Measurements from ENCODE around the gene RIN2. TPM values are rescaled to one million over a fixed set of nuclear protein-coding genes. Genes with fewer than 3 reads are reported as not detected.

Gene RIN2
- total RNA-seq, 1 donor from 2014 or later: 0.75 TPM

DNA sequence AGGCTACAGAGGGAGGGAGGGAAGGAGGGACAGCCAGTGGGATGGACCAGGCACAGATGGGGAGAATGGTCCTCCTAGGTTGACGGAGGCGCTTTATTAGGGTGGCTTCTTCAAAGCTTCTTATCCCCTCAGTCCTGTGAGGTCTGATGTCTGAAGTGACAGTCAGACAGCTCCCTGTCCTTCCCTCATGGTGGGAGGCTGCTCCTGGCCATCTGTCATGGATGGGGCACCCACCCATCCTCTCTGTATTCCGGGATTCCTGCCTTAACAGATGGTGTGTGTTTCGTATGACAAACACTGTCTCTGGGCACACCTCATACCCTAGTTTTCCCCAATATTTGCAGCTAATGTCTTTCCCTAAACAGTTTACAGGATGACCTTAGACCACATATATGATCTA is 7.9 kb downstream of the RIN2 start:
- peaks cover 13% of the 10 kb centered on the region for H3K27me3 Mint-ChIP-seq
- no peak overlapping the region for H3K27ac Mint-ChIP-seq
- H3K4me3 Mint-ChIP-seq: no peak overlapping the region
- TF ChIP-seq, protein P1, sequence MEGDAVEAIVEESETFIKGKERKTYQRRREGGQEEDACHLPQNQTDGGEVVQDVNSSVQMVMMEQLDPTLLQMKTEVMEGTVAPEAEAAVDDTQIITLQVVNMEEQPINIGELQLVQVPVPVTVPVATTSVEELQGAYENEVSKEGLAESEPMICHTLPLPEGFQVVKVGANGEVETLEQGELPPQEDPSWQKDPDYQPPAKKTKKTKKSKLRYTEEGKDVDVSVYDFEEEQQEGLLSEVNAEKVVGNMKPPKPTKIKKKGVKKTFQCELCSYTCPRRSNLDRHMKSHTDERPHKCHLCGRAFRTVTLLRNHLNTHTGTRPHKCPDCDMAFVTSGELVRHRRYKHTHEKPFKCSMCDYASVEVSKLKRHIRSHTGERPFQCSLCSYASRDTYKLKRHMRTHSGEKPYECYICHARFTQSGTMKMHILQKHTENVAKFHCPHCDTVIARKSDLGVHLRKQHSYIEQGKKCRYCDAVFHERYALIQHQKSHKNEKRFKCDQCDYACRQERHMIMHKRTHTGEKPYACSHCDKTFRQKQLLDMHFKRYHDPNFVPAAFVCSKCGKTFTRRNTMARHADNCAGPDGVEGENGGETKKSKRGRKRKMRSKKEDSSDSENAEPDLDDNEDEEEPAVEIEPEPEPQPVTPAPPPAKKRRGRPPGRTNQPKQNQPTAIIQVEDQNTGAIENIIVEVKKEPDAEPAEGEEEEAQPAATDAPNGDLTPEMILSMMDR (IDR thresholded peaks at IDR 0.05): no peak
- DNase-seq (no peak), ATAC-seq (ENCODE audit: low read depth) (no peak)
- intact Hi-C loops (cut with micrococcal nuclease): no loop called here
- H3K9me3 Mint-ChIP-seq: no peaks in the 10 kb centered on the region
- POLR2A ChIA-PET: no interaction called here
- H3K4me1 Mint-ChIP-seq: no peaks in the 10 kb centered on the region
- no peaks in the 10 kb centered on the region for H3K36me3 Mint-ChIP-seq (ENCODE audit: low read depth)
- CTCF ChIA-PET: no interaction called here

DNA sequence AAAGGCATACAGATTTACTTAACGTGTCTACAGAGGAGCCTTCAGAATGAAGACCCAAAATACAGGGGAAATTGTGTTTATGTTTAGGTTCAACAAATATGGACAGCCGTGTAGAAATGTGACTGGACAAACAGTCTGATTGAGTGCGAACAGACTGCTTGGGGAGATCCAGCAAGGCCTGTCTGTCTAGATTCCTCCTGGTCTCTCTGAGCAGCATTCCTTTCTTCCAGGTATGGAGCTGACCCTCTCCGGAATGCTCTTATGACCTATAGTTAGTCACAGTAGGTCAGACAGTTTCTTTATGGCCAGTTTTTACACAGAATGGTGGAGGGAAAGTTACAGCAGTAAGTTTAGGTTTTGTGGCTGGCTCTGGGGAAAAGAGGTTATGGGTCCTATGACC is 9.0 kb downstream of the RIN2 start:
- Mint-ChIP-seq H3K36me3 (ENCODE audit: low read depth) (no peaks in the 10 kb centered on the region), H3K4me1 (no peaks in the 10 kb centered on the region), H3K9me3 (no peaks in the 10 kb centered on the region), H3K4me3 (no peak overlapping the region), H3K27ac (no peak overlapping the region), H3K27me3 (peaks cover 22% of the 10 kb centered on the region)
- no peak for ATAC-seq (ENCODE audit: low read depth)
- no peak for DNase-seq
- POLR2A ChIA-PET: interaction anchor here (0.6 kb wide), 1 partner anchor 919 kb away, joined by 6 read pairs; no protein-coding TSS in a partner anchor
- CTCF ChIA-PET: no interaction called here
- intact Hi-C loops (cut with micrococcal nuclease): no loop called here
- TF ChIP-seq, protein P1 (IDR thresholded peaks at IDR 0.05): no peak

- no peaks in the 10 kb centered on the region for H3K9me3 Mint-ChIP-seq
- intact Hi-C loops (cut with micrococcal nuclease): no loop called here
- ChIA-PET POLR2A (no interaction called here), CTCF (no interaction called here)
- H3K27ac Mint-ChIP-seq: no peak overlapping the region
- H3K4me1 Mint-ChIP-seq: no peaks in the 10 kb centered on the region
- no peak overlapping the region for H3K4me3 Mint-ChIP-seq
- H3K27me3 Mint-ChIP-seq: peaks cover 22% of the 10 kb centered on the region
- DNase-seq (no peak), ATAC-seq (ENCODE audit: low read depth) (no peak)
- H3K36me3 Mint-ChIP-seq (ENCODE audit: low read depth): no peaks in the 10 kb centered on the region
- TF ChIP-seq, protein P1 (IDR thresholded peaks at IDR 0.05): no peak
These were observed 10.3 kb downstream of the RIN2 start for GRCh38 chr20:19768325-19768842.

- no peaks in the 10 kb centered on the region for H3K4me1 Mint-ChIP-seq
- intact Hi-C loops (cut with micrococcal nuclease): no loop called here
- ATAC-seq (ENCODE audit: low read depth): no peak
- H3K27me3 Mint-ChIP-seq: peaks cover 26% of the 10 kb centered on the region
- TF ChIP-seq, protein P1 (IDR thresholded peaks at IDR 0.05): no peak
- ChIA-PET CTCF (interaction anchor here (1.2 kb wide), 1 partner anchor 14 kb away, joined by 3 read pairs; no protein-coding TSS in a partner anchor), POLR2A (no interaction called here)
- no peak overlapping the region for H3K27ac Mint-ChIP-seq
- DNase-seq: no peak
- H3K9me3 Mint-ChIP-seq: no peaks in the 10 kb centered on the region
- H3K4me3 Mint-ChIP-seq: no peak overlapping the region
- H3K36me3 Mint-ChIP-seq (ENCODE audit: low read depth): no peaks in the 10 kb centered on the region
These were observed 11.4 kb downstream of the RIN2 start for GRCh38 chr20:19769507-19769906.

DNA sequence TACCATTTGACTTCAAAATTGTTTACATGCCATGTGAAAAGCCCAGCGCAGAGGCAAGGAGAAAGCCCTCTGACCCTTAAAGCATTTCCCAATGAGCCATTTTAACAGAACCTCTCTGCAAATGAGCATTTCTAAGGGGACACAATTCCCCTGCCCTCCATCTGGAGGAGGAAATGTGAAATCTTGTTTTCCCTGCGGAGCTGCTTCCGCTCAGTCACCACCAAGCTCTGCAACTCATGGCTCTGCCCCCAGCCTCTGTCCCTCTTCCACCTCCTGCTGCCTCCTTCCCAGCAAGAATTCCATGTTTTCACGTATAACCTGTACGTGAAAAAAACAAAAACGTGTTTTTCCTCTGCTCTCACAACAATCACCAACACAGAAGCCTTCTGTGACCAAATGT is 12.3 kb downstream of the RIN2 start:
- POLR2A ChIA-PET: no interaction called here

More for the DNA sequence above, 12.3 kb downstream of the RIN2 start:
- Mint-ChIP-seq H3K4me1 (no peaks in the 10 kb centered on the region), H3K4me3 (no peak overlapping the region), H3K27me3 (peaks cover 26% of the 10 kb centered on the region), H3K36me3 (ENCODE audit: low read depth) (no peaks in the 10 kb centered on the region), H3K9me3 (no peaks in the 10 kb centered on the region), H3K27ac (no peak overlapping the region)
- TF ChIP-seq, protein P1 (IDR thresholded peaks at IDR 0.05): no peak
- no peak for DNase-seq
- no peak for ATAC-seq (ENCODE audit: low read depth)
- CTCF ChIA-PET: interaction anchor here (1.2 kb wide), 1 partner anchor 13 kb away, joined by 3 read pairs; no protein-coding TSS in a partner anchor
- intact Hi-C loops (cut with micrococcal nuclease): no loop called here

Measured in activated B cell treated with CpG ODN at 0.5 μM for 24 hours (primary cell).